GM10266 (cell line): ENCODE data around the gene PRCD.
"Not testable (repeated sequence)": the region's sequence is repeated elsewhere in the genome, so short reads cannot be mapped to it uniquely, and the experiment has no call there.

Experiments used
- DNase-seq: peaks from one replicate; pipeline ENCODE4 v3.0.0; 2012; ENCODE audit errors: extremely low spot score
- TF ChIP-seq, protein P1 (sequence below): IDR thresholded peaks from 2 replicates; pipeline ENCODE4 v1.5.1; 2012; ENCODE audit warnings: mild to moderate bottlenecking, low read depth; ENCODE audit not compliant: control insufficient read depth, insufficient read depth; ENCODE audit errors: missing control alignments

Gene PRCD

DNA sequence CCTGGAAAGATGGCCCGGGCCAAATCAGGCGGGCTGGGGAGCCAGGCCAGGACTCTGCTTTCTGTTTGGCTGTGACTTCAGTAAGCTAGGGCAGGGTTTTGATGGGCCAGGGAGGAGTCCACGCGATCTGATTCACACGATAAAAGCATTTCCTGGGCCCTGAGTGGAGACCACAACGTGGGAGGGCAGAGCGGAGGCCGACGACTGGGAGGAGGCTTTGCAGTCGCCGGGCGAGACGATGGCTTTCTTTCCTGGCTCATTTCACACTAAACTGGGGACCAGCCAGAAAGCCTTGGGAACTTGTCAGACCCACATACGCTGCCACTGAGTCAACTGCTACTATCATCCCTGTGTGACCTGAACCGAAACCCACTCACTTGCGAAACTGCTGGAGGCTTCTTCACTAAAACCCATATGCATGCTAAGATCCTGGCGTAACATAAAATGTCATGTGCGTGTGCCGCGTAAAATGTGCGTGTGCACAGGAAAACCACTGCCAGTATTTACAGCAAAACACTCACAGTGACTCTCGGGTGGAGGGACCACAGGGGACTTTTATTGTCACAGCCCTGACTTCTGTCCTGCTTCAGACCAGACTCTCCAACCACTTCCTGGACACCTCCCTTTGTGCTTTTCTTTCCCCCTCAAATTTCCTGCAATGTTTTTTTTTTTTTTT is 24.4 kb upstream of the PRCD start:
- TF ChIP-seq, protein P1, sequence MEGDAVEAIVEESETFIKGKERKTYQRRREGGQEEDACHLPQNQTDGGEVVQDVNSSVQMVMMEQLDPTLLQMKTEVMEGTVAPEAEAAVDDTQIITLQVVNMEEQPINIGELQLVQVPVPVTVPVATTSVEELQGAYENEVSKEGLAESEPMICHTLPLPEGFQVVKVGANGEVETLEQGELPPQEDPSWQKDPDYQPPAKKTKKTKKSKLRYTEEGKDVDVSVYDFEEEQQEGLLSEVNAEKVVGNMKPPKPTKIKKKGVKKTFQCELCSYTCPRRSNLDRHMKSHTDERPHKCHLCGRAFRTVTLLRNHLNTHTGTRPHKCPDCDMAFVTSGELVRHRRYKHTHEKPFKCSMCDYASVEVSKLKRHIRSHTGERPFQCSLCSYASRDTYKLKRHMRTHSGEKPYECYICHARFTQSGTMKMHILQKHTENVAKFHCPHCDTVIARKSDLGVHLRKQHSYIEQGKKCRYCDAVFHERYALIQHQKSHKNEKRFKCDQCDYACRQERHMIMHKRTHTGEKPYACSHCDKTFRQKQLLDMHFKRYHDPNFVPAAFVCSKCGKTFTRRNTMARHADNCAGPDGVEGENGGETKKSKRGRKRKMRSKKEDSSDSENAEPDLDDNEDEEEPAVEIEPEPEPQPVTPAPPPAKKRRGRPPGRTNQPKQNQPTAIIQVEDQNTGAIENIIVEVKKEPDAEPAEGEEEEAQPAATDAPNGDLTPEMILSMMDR: no peak
- peak; percentile 66 for DNase-seq

DNA sequence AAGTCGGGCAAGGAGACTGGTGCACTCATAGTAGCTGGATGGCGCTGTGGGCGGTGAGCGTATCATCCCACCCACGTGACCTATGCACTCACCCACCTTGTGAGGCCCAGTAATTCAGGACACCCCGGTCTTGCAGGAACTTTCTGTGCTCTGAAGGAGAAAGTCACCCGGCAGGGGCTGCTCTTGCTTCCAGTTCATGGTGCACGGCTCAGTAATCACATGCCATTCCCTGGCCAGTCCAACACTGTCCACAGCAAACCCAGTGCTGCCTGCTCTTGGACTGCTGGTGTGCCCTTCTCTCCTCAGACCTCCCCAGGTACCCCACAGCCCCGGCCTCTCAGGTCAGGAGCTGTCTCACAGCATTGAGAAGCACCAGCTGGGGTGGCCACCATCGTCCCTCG is 22.2 kb upstream of the PRCD start:
- TF ChIP-seq, protein P1: no peak

DNA sequence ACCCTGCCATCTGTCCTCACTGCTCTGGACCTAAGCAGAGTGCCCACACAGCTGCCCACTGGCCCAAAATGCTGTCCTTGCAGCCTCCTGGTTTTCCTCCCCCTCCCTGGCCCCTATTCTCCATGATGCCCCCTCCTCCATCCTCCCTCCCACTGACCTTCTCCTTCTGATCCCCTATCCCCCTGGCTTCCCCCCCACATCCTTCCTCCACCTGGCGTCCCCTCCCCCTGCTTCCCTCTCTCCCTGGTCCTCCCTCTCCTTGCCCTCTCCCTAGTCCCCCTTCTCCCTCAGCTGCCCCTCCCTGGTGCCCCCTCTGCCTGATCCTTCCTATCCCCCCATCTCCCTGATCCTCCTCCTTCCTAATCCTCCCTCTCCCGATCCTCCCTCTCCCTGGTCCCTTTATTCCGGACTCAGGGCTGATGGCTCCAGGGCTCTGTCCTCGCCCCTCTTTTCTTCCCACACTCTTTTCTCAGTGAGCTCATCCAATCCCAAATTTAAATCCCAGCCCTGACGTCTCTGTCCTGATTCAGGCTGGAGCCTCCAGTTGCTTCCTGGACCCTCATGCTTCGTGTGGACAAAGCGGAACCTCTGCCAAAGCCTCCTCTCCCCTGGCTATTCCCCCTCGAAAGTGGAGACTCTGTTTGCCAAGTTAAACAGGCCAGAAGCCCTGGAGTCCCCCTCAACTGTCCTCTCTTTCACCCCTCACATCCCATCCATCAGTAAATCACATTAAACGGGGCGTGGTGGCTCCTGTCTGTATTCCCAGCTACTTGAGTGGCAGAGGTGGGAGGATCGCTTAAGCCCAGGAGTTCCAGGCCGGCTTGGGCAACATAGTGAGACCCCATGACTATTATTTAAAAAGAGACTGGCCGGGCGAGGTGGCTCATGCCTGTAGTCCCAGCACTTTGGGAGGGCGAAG is 20.5 kb upstream of the PRCD start:
- DNase-seq: no peak
- TF ChIP-seq, protein P1: no peak

More for the DNA sequence above, 22.2 kb upstream of the PRCD start:
- no peak for DNase-seq

DNA sequence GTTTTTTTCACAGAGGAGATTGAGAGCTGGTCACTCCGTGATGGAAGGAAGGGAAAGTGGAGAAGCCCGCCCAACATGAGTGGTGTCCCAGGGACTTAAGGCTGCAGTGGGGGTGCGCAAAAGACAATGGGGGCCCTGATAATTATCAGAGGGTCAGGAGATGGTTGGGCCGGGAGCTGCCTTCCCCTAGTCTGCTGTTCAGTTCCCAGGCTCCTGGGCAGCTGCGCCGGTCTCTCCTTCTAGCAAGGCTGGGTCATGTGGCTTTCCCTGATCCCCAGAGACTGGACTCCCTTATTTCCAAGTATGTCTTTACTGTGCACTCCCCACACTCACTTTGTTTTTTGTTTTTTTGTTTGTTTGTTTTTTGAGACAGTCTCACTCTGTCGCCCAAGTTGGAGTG is 18.6 kb upstream of the PRCD start:
- no peak for DNase-seq
- TF ChIP-seq, protein P1: no peak

DNA sequence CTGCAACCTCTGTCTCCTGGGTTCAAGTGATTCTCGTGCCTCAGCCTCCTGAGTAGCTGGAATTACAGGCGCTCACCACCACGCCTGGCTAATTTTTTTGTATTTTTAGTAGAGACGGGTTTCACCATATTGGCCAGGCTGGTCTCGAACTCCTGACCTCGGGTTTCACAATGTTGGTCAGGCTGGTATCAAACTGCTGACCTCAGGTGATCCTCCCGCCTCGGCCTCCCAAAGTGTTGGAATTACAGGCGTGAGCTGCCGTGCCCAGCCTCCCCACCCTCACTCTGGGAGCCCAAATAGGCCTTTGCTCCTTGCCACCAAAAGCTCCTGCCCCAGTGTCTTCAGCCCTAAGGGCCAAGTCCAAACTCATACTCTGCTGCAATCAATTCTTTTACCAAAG is 18.2 kb upstream of the PRCD start:
- DNase-seq: not testable (repeated sequence)

DNA sequence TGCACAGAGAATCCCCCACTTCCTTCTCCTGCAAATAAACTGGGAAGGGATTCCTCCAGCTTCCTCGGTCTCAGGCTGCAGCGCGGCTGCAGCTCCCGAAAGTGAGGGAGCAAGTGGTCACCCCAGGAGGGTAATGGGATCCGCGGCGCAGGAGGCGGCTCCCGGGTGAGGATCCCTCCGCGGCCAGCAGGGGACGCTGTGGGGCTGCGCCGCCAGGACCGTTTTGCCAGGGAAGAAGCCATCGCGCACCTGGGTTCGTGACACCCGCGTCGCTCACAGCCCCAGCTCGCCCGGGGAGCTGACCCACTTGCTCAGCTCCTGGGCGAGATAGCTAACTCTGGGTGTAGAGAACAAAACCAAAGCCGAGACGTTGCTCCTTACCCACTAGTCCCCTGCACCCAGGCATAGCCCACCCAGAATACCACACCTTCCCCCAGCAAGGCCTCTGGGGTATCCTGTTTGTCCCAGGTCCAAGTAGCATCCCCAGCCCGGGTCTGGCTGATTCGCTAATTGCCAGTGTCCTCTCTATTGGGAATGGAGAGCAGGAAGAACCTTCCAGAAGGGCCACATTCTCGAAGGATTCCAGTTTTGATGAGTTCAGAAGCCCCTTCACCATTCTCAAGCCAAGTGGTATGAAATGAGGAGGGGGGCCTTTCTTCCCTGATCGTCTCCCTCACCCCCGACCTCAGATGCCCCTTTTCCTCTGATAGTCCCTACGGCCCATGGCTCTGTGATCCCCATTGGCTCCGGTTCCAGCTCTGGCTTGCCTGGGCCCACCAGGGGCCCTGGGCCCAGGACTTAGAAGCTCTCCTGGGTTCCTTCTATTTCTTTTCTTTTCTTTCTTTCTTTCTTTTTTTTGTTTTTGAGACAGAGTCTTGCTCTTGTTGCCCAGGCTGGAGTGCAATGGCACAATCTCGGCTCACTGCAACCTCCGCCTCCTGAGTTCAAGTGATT is 16.5 kb upstream of the PRCD start:
- TF ChIP-seq, protein P1: peak; percentile 99
- peak; percentile 84 for DNase-seq
